ENCODE measurements around the gene TMEM145.

Gene TMEM145

GRCh38 chr19:42325308-42325895 is 12.3 kb downstream of the TMEM145 start, which contains the start of gene MEGF8:
TSS of gene MEGF8 (plus strand) at chr19:42325635. CDS start at chr19:42326244, 609 bp downstream.
- peak; percentile 8; the same call in 1 of the 2 replicates for TF ChIP-seq TEAD4 (IDR thresholded peaks at IDR 0.05)
- peak; percentile 78 for TF ChIP-seq TAF1 (IDR thresholded peaks at IDR 0.05; ENCODE audit: low read depth)
- TF ChIP-seq RAD21 (IDR thresholded peaks at IDR 0.05; ENCODE audit: low read depth) = peak; percentile 80
- no peak for TF ChIP-seq USF1 (IDR thresholded peaks at IDR 0.05)
- no peak for TF ChIP-seq CREB1 (IDR thresholded peaks at IDR 0.05; ENCODE audit: low read depth)
- TF ChIP-seq MAX (IDR thresholded peaks at IDR 0.05) = no peak
- TF ChIP-seq EGR1 (IDR thresholded peaks at IDR 0.05) = peak; percentile 68; the same call in 1 of the 2 replicates
- peak; percentile 56 for TF ChIP-seq TCF12 (IDR thresholded peaks at IDR 0.05; ENCODE audit: low read depth)

GRCh38 chr19:42325896-42326771 is 13.0 kb downstream of the TMEM145 start:
- TF ChIP-seq ZBTB7A (IDR thresholded peaks at IDR 0.05; ENCODE audit: low read depth) (0 out of 2 replicates have a peak, but pooled peaks have one; percentile 39), MAX (IDR thresholded peaks at IDR 0.05) (no peak), CREB1 (IDR thresholded peaks at IDR 0.05; ENCODE audit: low read depth) (no peak)

GRCh38 chr19:42326969-42327368 is 13.9 kb downstream of the TMEM145 start:
- TF ChIP-seq RAD21 (IDR thresholded peaks at IDR 0.05; ENCODE audit: low read depth) (no peak), CREB1 (IDR thresholded peaks at IDR 0.05; ENCODE audit: low read depth) (no peak), ZBTB7A (IDR thresholded peaks at IDR 0.05; ENCODE audit: low read depth) (no peak)

GRCh38 chr19:42327381-42327780 is 14.3 kb downstream of the TMEM145 start:
- no peak for TF ChIP-seq YY1 (IDR thresholded peaks at IDR 0.05; ENCODE audit: low read depth)
- no peak for TF ChIP-seq TEAD4 (IDR thresholded peaks at IDR 0.05)
- no peak for TF ChIP-seq USF1 (IDR thresholded peaks at IDR 0.05)
- TF ChIP-seq CEBPB (IDR thresholded peaks at IDR 0.05) = no peak
- no peak for TF ChIP-seq TAF1 (IDR thresholded peaks at IDR 0.05; ENCODE audit: low read depth)
- no peak for TF ChIP-seq EP300 (IDR thresholded peaks at IDR 0.05; ENCODE audit: borderline replicate concordance)
- TF ChIP-seq TCF12 (IDR thresholded peaks at IDR 0.05; ENCODE audit: low read depth) = no peak

- TF ChIP-seq TAF1 (IDR thresholded peaks at IDR 0.05; ENCODE audit: low read depth) = no peak
- TF ChIP-seq NFIC (IDR thresholded peaks at IDR 0.05) = no peak
- TF ChIP-seq CREB1 (IDR thresholded peaks at IDR 0.05; ENCODE audit: low read depth) = no peak
- TF ChIP-seq FOXM1 (IDR thresholded peaks at IDR 0.05; ENCODE audit: borderline replicate concordance, low read depth) = no peak
- no peak for TF ChIP-seq YY1 (IDR thresholded peaks at IDR 0.05; ENCODE audit: low read depth)
- no peak for TF ChIP-seq TEAD4 (IDR thresholded peaks at IDR 0.05)
- no peak for TF ChIP-seq TCF12 (IDR thresholded peaks at IDR 0.05; ENCODE audit: low read depth)
- TF ChIP-seq ZBTB7A (IDR thresholded peaks at IDR 0.05; ENCODE audit: low read depth) = no peak
- no peak for TF ChIP-seq MAX (IDR thresholded peaks at IDR 0.05)
- no peak for TF ChIP-seq REST (IDR thresholded peaks at IDR 0.05; ENCODE audit: low read depth)
- TF ChIP-seq RAD21 (IDR thresholded peaks at IDR 0.05; ENCODE audit: low read depth) = no peak
- TF ChIP-seq EGR1 (IDR thresholded peaks at IDR 0.05) = no peak
- no peak for TF ChIP-seq USF1 (IDR thresholded peaks at IDR 0.05)
- no peak for TF ChIP-seq CEBPB (IDR thresholded peaks at IDR 0.05)
- no peak for TF ChIP-seq EP300 (IDR thresholded peaks at IDR 0.05; ENCODE audit: borderline replicate concordance)
Measured at GRCh38 chr19:42328106-42328505, 15.0 kb downstream of the TMEM145 start.

GRCh38 chr19:42328854-42329253 is 15.7 kb downstream of the TMEM145 start:
- TF ChIP-seq ZBTB7A (IDR thresholded peaks at IDR 0.05; ENCODE audit: low read depth) (no peak), USF1 (IDR thresholded peaks at IDR 0.05) (no peak), YY1 (IDR thresholded peaks at IDR 0.05; ENCODE audit: low read depth) (no peak), NFIC (IDR thresholded peaks at IDR 0.05) (no peak), TAF1 (IDR thresholded peaks at IDR 0.05; ENCODE audit: low read depth) (no peak), MAX (IDR thresholded peaks at IDR 0.05) (no peak), REST (IDR thresholded peaks at IDR 0.05; ENCODE audit: low read depth) (no peak), RAD21 (IDR thresholded peaks at IDR 0.05; ENCODE audit: low read depth) (no peak), CEBPB (IDR thresholded peaks at IDR 0.05) (no peak), EP300 (IDR thresholded peaks at IDR 0.05; ENCODE audit: borderline replicate concordance) (no peak), CREB1 (IDR thresholded peaks at IDR 0.05; ENCODE audit: low read depth) (no peak), TEAD4 (IDR thresholded peaks at IDR 0.05) (no peak), EGR1 (IDR thresholded peaks at IDR 0.05) (no peak), TCF12 (IDR thresholded peaks at IDR 0.05; ENCODE audit: low read depth) (no peak), FOXM1 (IDR thresholded peaks at IDR 0.05; ENCODE audit: borderline replicate concordance, low read depth) (no peak)
